A549 treated with GW870086 at 1 μM for 4 hours (cell line): Measurements from ENCODE around the gene FAM156B. TPM values are rescaled to one million over a fixed set of nuclear protein-coding genes. Genes with fewer than 3 reads are reported as not detected.

Experiments used
- total RNA-seq: library from RNA; stranded (reverse); fragments of 200-300 nt; extraction: Qiagen RNA extraction; gene quantifications from 5 replicates; pipeline ENCODE4 v1.2.3, GENCODE V29; 2022; ENCODE audit warnings: low read depth

Gene FAM156B
- total RNA-seq: 9.0 to 16.0 TPM (median 9.6 TPM) in 5 replicates

GRCh38 chrX:52896855-52897709 lies at the start of gene FAM156B:
FAM156B (plus strand) TSS chrX:52897330; CDS start chrX:52907226, 9,896 bp downstream.

GRCh38 chrX:52867610-52868348 lies 29.4 kb upstream of the FAM156B start, which contains the start of gene XAGE3:
XAGE3 (minus strand) TSS chrX:52868083; CDS start chrX:52867133, 950 bp downstream.

Other genes starting within 250 kb of the FAM156B start
- gene SSX7, start 242.4 kb upstream of the FAM156B start, total RNA-seq: not detected in 5 replicates
- not detected in 5 replicates for gene SSX2, start 190.2 kb upstream of the FAM156B start, total RNA-seq
- gene SSX2B, start 146.1 kb upstream of the FAM156B start, total RNA-seq: not detected in 5 replicates
- gene SPANXN5, start 99.9 kb upstream of the FAM156B start, total RNA-seq: not detected in 5 replicates
- not detected in 5 replicates for gene XAGE5, start 86.0 kb upstream of the FAM156B start, total RNA-seq
- not detected in 5 replicates for gene XAGE3, start 29.2 kb upstream of the FAM156B start, total RNA-seq
- gene FAM156A, start 61.2 kb downstream of the FAM156B start, total RNA-seq: 11.9 to 21.1 TPM (median 15.8 TPM) in 5 replicates
- gene GPR173, start 151.5 kb downstream of the FAM156B start, total RNA-seq: not detected in 5 replicates
- 10.2 to 14.1 TPM (median 12.7 TPM) in 5 replicates for gene TSPYL2, start 185.0 kb downstream of the FAM156B start, total RNA-seq
- gene KANTR, start 196.8 kb downstream of the FAM156B start, total RNA-seq: 1.2 to 1.4 TPM (median 1.3 TPM) in 5 replicates